Osteocyte (in vitro differentiated cells): Measurements from ENCODE around the gene MAGED1. TPM values are rescaled to one million over a fixed set of nuclear protein-coding genes. Genes with fewer than 3 reads are reported as not detected.

ENCODE experiments used
- DNase-seq: peaks from one replicate; pipeline ENCODE4 v3.0.0; 2021; ENCODE audit warnings: mixed read lengths; ENCODE audit not compliant: unreplicated experiment; ENCODE audit errors: extremely low spot score
- H3K27ac Mint-ChIP-seq: one replicate; pipeline ENCODE4 v1.8.0; 2021; ENCODE audit warnings: mild to moderate bottlenecking, mixed read lengths; ENCODE audit not compliant: unreplicated experiment
- H3K27me3 Mint-ChIP-seq: one replicate; pipeline ENCODE4 v1.8.0; 2021; ENCODE audit warnings: mixed read lengths; ENCODE audit not compliant: unreplicated experiment
- H3K36me3 Mint-ChIP-seq: one replicate; pipeline ENCODE4 v1.8.0; 2021; ENCODE audit warnings: mixed read lengths; ENCODE audit not compliant: unreplicated experiment
- H3K4me1 Mint-ChIP-seq: one replicate; pipeline ENCODE4 v1.8.0; 2021; ENCODE audit warnings: mixed read lengths; ENCODE audit not compliant: unreplicated experiment
- H3K4me3 Mint-ChIP-seq: one replicate; pipeline ENCODE4 v1.8.0; 2021; ENCODE audit warnings: mild to moderate bottlenecking, moderate library complexity, mixed read lengths; ENCODE audit not compliant: unreplicated experiment
- H3K9me3 Mint-ChIP-seq: one replicate; pipeline ENCODE4 v1.8.0; 2021; ENCODE audit warnings: mixed read lengths; ENCODE audit not compliant: unreplicated experiment
- total RNA-seq: library from RNA; stranded (reverse); gene quantifications from 2 replicates; pipeline ENCODE4 v1.2.1, GENCODE V29; 2021
- TF ChIP-seq, protein P1 (sequence below): fragments of 200-600 bp; sonication (generic); IDR thresholded peaks from 2 replicates; pipeline ENCODE4 v1.5.0; 2021; ENCODE audit warnings: antibody characterized with exemption, mild to moderate bottlenecking, moderate library complexity

MAGED1 gene
- total RNA-seq, 1 donor from 2014 or later = 396 TPM

DNA sequence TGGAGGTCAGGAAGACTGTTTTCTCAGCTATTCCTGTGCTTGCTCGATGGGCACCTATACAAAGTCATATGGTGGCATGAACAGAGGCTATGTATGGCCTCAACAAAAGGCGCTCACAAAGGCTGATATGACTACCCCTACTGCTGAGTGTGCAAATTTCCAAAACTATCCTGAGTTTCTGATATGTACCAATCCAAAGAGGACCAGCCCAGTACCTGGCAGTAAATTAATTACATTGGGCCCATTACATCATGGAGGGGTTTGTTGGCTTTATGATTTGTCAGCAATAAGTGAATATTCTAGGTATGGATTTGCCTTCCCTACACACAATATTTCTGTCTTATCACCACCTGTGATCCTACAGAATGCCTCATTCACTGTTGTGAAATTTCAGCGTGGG lies 12.3 kb downstream of the MAGED1 start:
- no peak for DNase-seq
- TF ChIP-seq, protein P1, sequence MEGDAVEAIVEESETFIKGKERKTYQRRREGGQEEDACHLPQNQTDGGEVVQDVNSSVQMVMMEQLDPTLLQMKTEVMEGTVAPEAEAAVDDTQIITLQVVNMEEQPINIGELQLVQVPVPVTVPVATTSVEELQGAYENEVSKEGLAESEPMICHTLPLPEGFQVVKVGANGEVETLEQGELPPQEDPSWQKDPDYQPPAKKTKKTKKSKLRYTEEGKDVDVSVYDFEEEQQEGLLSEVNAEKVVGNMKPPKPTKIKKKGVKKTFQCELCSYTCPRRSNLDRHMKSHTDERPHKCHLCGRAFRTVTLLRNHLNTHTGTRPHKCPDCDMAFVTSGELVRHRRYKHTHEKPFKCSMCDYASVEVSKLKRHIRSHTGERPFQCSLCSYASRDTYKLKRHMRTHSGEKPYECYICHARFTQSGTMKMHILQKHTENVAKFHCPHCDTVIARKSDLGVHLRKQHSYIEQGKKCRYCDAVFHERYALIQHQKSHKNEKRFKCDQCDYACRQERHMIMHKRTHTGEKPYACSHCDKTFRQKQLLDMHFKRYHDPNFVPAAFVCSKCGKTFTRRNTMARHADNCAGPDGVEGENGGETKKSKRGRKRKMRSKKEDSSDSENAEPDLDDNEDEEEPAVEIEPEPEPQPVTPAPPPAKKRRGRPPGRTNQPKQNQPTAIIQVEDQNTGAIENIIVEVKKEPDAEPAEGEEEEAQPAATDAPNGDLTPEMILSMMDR = no peak
- H3K4me3 Mint-ChIP-seq = no peak overlapping the region
- peaks cover 11% of the 10 kb centered on the region for H3K36me3 Mint-ChIP-seq
- H3K4me1 Mint-ChIP-seq = peaks cover 2% of the 10 kb centered on the region
- peaks cover 8% of the 10 kb centered on the region for H3K9me3 Mint-ChIP-seq
- no peak overlapping the region for H3K27ac Mint-ChIP-seq
- peaks cover 5% of the 10 kb centered on the region for H3K27me3 Mint-ChIP-seq

DNA sequence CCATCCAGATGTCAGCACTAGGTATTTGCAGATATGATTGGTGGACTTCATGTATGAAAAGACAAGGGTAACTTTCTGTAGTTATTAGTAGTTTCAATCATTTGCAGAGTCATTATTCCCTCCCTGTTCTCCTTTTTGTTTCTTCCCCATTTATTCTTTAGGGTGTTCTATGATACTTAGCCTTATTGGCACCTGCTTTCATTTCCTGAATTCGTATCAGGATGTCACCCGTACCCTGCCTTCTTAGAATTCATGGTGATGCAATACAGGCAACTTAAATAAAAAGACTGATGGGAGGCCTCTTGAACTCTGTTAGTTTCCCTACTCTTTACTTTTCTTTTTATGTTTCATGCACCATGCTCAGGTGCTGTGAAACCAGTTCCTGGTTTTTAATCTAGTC lies 24.2 kb downstream of the MAGED1 start:
- H3K4me1 Mint-ChIP-seq = no peaks in the 10 kb centered on the region
- peaks cover 27% of the 10 kb centered on the region for H3K9me3 Mint-ChIP-seq
- no peak overlapping the region for H3K27ac Mint-ChIP-seq
- H3K36me3 Mint-ChIP-seq = no peaks in the 10 kb centered on the region
- no peak for DNase-seq
- TF ChIP-seq, protein P1 = no peak
- H3K27me3 Mint-ChIP-seq = peaks cover 26% of the 10 kb centered on the region
- H3K4me3 Mint-ChIP-seq = no peak overlapping the region

DNA sequence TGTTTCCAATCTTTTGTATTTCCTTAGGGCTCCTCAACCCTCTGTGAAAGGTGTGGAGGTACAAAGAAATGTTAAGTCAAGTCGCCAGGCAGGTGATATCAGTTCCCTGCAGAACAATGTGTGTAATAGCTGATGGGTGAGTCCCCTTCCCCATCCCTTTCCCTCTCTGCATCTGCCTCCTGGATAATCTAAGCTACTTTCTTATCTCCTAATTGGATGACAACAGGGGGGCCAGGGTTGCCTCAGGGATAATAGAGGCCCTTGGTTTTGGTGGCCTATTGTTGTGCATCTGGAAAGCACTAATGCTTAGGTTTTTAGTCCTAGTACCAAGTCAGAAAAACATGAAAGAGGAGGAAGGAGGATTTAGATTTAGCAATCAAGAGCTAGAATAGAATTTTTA lies 29.1 kb downstream of the MAGED1 start:
- no peak overlapping the region for H3K4me3 Mint-ChIP-seq
- peaks cover 5% of the 10 kb centered on the region for H3K9me3 Mint-ChIP-seq
- no peak overlapping the region for H3K27ac Mint-ChIP-seq
- H3K4me1 Mint-ChIP-seq = no peaks in the 10 kb centered on the region
- TF ChIP-seq, protein P1 = no peak
- H3K36me3 Mint-ChIP-seq = no peaks in the 10 kb centered on the region
- H3K27me3 Mint-ChIP-seq = peaks cover 15% of the 10 kb centered on the region
- no peak for DNase-seq

DNA sequence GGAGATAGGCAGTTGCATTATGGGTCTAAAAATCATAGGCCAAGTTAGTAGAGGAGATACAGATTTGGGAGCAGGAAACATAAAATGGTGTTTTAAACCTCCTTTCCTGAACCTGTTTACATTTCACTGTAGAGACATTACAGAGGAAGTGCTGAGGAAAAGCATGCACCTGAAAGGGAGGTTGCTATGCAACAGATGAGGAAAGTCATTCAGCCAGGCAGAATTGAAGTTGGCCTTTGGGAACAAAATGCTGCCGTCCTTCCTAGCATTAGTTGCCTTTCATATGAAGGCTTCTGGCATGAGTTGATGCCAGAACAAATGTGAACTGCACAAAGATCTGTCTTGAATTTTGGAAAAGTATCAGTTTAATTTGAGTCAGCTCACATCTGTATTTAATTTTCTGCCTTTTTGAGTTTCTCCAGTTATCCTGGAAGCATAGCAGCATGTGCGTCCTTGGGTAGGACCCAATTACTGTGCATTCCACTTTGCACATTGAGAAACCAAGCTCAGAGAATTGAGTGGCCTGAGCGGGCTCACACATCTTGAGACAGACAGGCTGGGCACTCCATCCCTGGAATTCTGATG lies 38.2 kb downstream of the MAGED1 start:
- TF ChIP-seq, protein P1 = no peak
- DNase-seq = no peak
- Mint-ChIP-seq H3K27me3 (no peaks in the 10 kb centered on the region), H3K27ac (no peak overlapping the region), H3K4me3 (no peak overlapping the region), H3K4me1 (no peaks in the 10 kb centered on the region), H3K36me3 (no peaks in the 10 kb centered on the region), H3K9me3 (peaks cover 14% of the 10 kb centered on the region)

Other genes with a start within 250 kb of the MAGED1 start
- not detected in 2 replicates for gene CENPVL2, start 210.8 kb upstream of the MAGED1 start, total RNA-seq
- not detected in 2 replicates for gene CENPVL1, start 183.1 kb upstream of the MAGED1 start, total RNA-seq
- gene GSPT2, start 150.2 kb upstream of the MAGED1 start, total RNA-seq = 14.5 and 15.3 TPM in 2 replicates
- gene MAGED4B, start 175.6 kb downstream of the MAGED1 start, total RNA-seq = 131 and 134 TPM in 2 replicates